Mucosa of rectum (tissue), 2 donors: ENCODE measurements around the gene CERS6.

Experiments used
- H3K27ac ChIP-seq, 2 donors: one replicate each; pipeline ENCODE4 v1.7.0; 2013; ENCODE audit warnings: inconsistent platforms in 2 of 2, low read depth in 2 of 2, low read length in 2 of 2
- H3K27me3 ChIP-seq, 2 donors: one replicate each; pipeline ENCODE4 v1.7.0; 2013; ENCODE audit warnings: low read length in 2 of 2; ENCODE audit not compliant: control insufficient read depth in 2 of 2, insufficient read depth in 2 of 2
- H3K36me3 ChIP-seq, 2 donors: one replicate each; pipeline ENCODE4 v1.7.0; 2013; ENCODE audit warnings: low read length in 2 of 2; ENCODE audit not compliant: control insufficient read depth in 2 of 2, insufficient read depth in 2 of 2
- H3K4me1 ChIP-seq, 2 donors: one replicate each; pipeline ENCODE4 v1.7.0; 2013; ENCODE audit warnings: low read length in 2 of 2, mild to moderate bottlenecking in 1 of 2; ENCODE audit not compliant: control insufficient read depth in 2 of 2, insufficient read depth in 2 of 2
- H3K4me3 ChIP-seq, 2 donors: one replicate each; pipeline ENCODE4 v1.7.0; 2013; ENCODE audit warnings: low read length in 2 of 2
- H3K9ac ChIP-seq, 2 donors: one replicate each; pipeline ENCODE4 v1.7.0; 2013; ENCODE audit warnings: low read length in 2 of 2, low read depth in 1 of 2, mild to moderate bottlenecking in 1 of 2
- H3K9me3 ChIP-seq, 2 donors: one replicate each; pipeline ENCODE4 v1.7.0; 2013; ENCODE audit warnings: low read length in 2 of 2; ENCODE audit not compliant: control insufficient read depth in 2 of 2
- donor health status: healthy.
- donor health status: Normal muscosa, but diverticular disease.

The CERS6 gene

DNA sequence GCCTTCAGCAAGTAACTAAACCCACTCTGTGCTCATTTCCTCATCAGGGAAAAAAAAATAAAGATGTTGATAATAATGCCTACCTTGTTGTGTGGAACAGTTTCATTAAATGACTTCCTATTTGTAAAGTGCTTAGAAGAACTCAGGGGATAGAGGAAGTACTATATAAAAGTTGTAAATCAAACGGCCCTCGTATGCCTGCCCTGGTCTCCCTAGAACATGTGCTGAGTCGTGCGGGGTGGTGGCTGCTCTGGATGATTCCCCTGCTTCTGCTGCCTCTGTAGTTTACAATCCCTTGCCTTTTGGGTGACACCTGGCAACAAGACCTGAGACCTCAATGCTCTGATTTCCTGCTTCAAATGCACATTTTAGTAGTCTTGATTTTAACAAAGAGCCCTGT, 170.0 kb downstream of the CERS6 start:
- Histone ChIP-seq H3K27ac (peak overlapping the region; percentile 52 to 53), H3K27me3 (no peaks in the 10 kb centered on the region), H3K9ac (no peak overlapping the region), H3K4me1 (peaks cover 4 to 28% of the 10 kb centered on the region in 2 donors), H3K36me3 (no peaks in the 10 kb centered on the region), H3K9me3 (no peaks in the 10 kb centered on the region), H3K4me3 (no peak overlapping the region)

GRCh38 chr2:168626647-168627046, 170.6 kb downstream of the CERS6 start:
- no peaks in the 10 kb centered on the region for H3K9me3 ChIP-seq
- H3K9ac ChIP-seq: no peak overlapping the region
- H3K4me3 ChIP-seq: no peak overlapping the region
- peaks cover 4 to 28% of the 10 kb centered on the region in 2 donors for H3K4me1 ChIP-seq
- peak overlapping the region; percentile 52 to 53 for H3K27ac ChIP-seq
- H3K27me3 ChIP-seq: no peaks in the 10 kb centered on the region
- H3K36me3 ChIP-seq: no peaks in the 10 kb centered on the region

DNA sequence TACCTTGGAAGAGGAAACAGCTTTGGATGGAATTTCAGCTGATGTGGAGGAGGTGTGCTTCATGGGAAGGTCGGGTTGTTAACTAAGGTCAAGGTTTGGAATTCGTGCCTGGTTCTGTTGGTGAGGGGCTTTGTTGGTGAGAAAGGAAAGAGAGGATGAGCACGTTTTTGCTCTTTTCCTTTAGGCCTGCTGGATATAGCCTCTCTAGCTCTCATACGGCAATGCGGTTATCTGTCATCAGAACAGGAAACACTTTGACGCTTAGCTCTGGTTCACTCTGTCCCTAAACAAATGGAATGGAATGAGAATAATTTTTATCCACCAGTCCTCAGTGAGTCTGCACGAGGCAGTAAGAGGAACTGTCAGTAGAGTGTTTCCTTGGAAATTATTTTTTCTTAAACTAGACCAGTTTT, 176.6 kb downstream of the CERS6 start:
- H3K27ac ChIP-seq: peak overlapping the region; percentile 51 to 58
- H3K27me3 ChIP-seq: no peaks in the 10 kb centered on the region
- H3K4me3 ChIP-seq: no peak overlapping the region
- no peaks in the 10 kb centered on the region for H3K36me3 ChIP-seq
- no peak overlapping the region for H3K9ac ChIP-seq
- H3K9me3 ChIP-seq: no peaks in the 10 kb centered on the region
- H3K4me1 ChIP-seq: peaks cover 5 to 14% of the 10 kb centered on the region in 2 donors

- Histone ChIP-seq H3K4me1 (peaks cover 5 to 9% of the 10 kb centered on the region in 2 donors), H3K9me3 (no peaks in the 10 kb centered on the region), H3K27ac (peak overlapping the region; percentile 33 to 49), H3K9ac (no peak overlapping the region), H3K36me3 (no peaks in the 10 kb centered on the region), H3K4me3 (no peak overlapping the region), H3K27me3 (no peaks in the 10 kb centered on the region)
These were observed 177.1 kb downstream of the CERS6 start for GRCh38 chr2:168633200-168633599.

- H3K36me3 ChIP-seq: no peaks in the 10 kb centered on the region
- no peak overlapping the region for H3K27ac ChIP-seq
- H3K4me1 ChIP-seq: peaks cover 5 to 6% of the 10 kb centered on the region in 2 donors
- H3K4me3 ChIP-seq: no peak overlapping the region
- H3K27me3 ChIP-seq: no peaks in the 10 kb centered on the region
- no peaks in the 10 kb centered on the region for H3K9me3 ChIP-seq
- no peak overlapping the region for H3K9ac ChIP-seq
These were observed 177.8 kb downstream of the CERS6 start for GRCh38 chr2:168633895-168634294.

DNA sequence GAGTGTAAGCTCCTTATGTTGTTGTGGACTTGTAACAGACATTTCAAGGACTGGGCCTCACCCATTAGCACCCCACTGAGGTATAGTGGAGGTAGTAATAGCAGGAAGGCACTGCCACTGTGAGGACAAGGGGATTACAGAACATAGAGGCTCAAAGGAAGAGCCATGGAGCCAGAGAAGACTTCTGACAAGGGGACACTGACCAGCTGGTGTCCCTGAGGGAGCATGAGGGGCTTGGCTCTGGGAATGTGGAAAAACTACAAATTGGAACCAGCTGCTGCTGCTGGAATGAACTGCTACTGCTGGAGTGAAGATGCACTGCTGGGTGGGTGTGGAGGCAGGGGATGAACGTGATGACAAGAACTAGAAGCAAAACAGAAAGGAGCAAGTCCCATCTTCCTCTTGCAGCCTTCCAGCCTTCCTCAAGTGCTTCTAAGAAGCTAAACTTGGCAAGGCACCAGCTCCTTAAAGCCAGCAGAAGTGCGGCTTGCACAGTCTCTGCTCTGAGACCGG, 179.0 kb downstream of the CERS6 start:
- no peaks in the 10 kb centered on the region for H3K9me3 ChIP-seq
- H3K4me3 ChIP-seq: peak overlapping the region in 1 of 2 donors; percentile 4
- H3K27ac ChIP-seq: peak overlapping the region; percentile 25 to 62
- no peak overlapping the region for H3K9ac ChIP-seq
- H3K4me1 ChIP-seq: peaks cover 11 to 18% of the 10 kb centered on the region in 2 donors
- H3K36me3 ChIP-seq: no peaks in the 10 kb centered on the region
- H3K27me3 ChIP-seq: no peaks in the 10 kb centered on the region

DNA sequence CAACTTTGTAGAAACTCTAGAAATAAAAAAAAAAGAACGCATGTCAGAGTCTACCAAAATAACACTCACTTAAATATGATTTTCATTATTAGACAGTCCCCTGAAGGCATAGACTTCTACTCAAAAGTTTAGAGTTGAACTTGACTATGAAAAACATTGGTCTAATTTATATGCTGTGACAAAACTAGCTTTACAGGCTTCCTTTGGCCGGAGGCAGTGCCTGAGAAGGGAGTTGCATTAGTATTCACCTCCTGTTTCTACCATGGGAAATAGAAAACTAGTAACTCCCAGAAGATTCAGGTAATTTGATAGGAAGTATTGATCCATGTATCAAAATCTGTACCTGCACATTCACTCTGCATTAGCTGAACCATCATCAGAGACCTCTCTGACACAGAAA, 182.9 kb downstream of the CERS6 start:
- no peak overlapping the region for H3K9ac ChIP-seq
- no peaks in the 10 kb centered on the region for H3K9me3 ChIP-seq
- H3K27me3 ChIP-seq: no peaks in the 10 kb centered on the region
- no peak overlapping the region for H3K4me3 ChIP-seq
- no peaks in the 10 kb centered on the region for H3K36me3 ChIP-seq
- H3K27ac ChIP-seq: peak overlapping the region; percentile 40 to 52
- H3K4me1 ChIP-seq: peaks cover 9 to 21% of the 10 kb centered on the region in 2 donors

GRCh38 chr2:168639441-168639898, 183.4 kb downstream of the CERS6 start:
- Histone ChIP-seq H3K4me1 (peaks cover 9 to 21% of the 10 kb centered on the region in 2 donors), H3K36me3 (no peaks in the 10 kb centered on the region), H3K9ac (no peak overlapping the region), H3K27me3 (no peaks in the 10 kb centered on the region), H3K4me3 (no peak overlapping the region), H3K27ac (peak overlapping the region; percentile 40 to 52), H3K9me3 (no peaks in the 10 kb centered on the region)

DNA sequence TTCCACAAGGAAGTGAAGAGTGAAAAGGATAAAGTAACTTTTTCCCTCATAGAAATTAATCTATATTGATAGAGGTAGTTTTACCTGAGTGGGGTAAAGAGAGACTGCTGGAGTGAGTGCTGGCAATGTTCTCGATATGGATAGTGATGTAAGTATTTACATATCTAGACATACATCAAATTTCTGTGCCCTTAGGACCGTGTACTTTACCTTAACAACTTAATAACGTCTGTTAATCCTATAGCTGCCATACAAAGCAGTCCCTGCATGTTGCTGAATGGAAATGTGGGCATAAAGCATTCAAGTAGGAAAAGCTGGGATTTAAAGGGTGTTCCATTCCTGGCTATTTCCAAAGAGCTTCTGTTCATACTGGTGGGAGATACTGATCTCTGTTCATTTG, 184.0 kb downstream of the CERS6 start:
- no peak overlapping the region for H3K4me3 ChIP-seq
- H3K27me3 ChIP-seq: no peaks in the 10 kb centered on the region
- peaks cover 9 to 18% of the 10 kb centered on the region in 2 donors for H3K4me1 ChIP-seq
- H3K9me3 ChIP-seq: no peaks in the 10 kb centered on the region
- no peaks in the 10 kb centered on the region for H3K36me3 ChIP-seq
- H3K27ac ChIP-seq: peak overlapping the region; percentile 34 to 40
- peak overlapping the region in 1 of 2 donors; percentile 9 for H3K9ac ChIP-seq

- Histone ChIP-seq H3K4me3 (no peak overlapping the region), H3K9me3 (no peaks in the 10 kb centered on the region), H3K27ac (no peak overlapping the region), H3K27me3 (no peaks in the 10 kb centered on the region), H3K4me1 (peaks cover 9 to 15% of the 10 kb centered on the region in 2 donors), H3K9ac (no peak overlapping the region), H3K36me3 (no peaks in the 10 kb centered on the region)
These were observed 185.6 kb downstream of the CERS6 start for GRCh38 chr2:168641636-168642035.
